ENCODE results near the gene CPEB3.
"Not testable (repeated sequence)": the region's sequence is repeated elsewhere in the genome, so short reads cannot be mapped to it uniquely, and the experiment has no call there.

Gene CPEB3

GRCh38 chr10:92142512-92142911 is 148.4 kb downstream of the CPEB3 start:
- DNase-seq (ENCODE audit: low spot score), result no peak

GRCh38 chr10:92141147-92141546 is 149.7 kb downstream of the CPEB3 start:
- not testable (repeated sequence) for DNase-seq (ENCODE audit: low spot score)

DNA sequence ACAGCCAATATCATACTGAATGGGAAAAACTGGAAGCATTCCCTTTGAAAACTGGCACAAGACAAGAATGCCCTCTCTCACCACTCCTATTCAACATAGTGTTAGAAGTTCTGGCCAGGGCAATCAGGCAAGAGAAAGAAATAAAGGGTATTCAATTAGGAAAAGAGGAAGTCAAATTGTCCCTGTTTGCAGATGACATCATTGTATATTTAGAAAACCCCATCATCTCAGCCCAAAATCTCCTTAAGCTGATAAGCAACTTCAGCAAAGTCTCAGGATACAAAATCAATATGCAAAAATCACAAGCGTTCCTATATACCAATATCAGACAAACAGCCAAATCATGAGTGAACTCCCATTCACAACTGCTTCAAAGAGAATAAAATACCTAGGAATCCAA is 156.8 kb downstream of the CPEB3 start:
- not testable (repeated sequence) for DNase-seq (ENCODE audit: low spot score)

- no peak for DNase-seq (ENCODE audit: low spot score)
Observed at GRCh38 chr10:92131275-92131820, 159.5 kb downstream of the CPEB3 start.

GRCh38 chr10:92130622-92131274 is 160.1 kb downstream of the CPEB3 start:
- no peak for DNase-seq (ENCODE audit: low spot score)

DNA sequence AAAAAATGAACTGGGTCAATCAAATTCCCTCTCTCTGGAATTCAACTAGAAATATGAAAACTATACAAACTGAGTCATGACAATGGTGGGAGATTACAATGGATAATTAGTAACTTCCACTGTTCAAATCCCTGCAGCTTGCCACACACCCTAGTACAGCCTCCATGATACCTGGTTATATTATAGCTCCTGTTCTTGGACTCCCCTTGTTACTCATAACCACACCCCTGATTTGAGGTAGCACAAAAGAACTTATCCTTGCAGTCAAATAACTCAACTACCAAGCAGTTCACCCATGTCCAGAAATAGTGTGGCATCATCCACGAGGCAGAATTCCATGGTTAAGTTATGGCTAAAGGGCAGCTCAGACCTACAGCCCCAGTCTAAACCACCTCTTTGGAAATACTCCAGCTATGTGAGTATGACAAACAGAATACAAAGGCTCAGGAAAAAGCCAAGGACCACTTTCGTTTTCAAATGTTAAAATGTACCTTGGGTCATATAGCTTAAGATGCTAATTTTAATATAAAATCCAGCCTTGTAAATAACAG is 164.7 kb downstream of the CPEB3 start:
- no peak for DNase-seq (ENCODE audit: low spot score)

DNA sequence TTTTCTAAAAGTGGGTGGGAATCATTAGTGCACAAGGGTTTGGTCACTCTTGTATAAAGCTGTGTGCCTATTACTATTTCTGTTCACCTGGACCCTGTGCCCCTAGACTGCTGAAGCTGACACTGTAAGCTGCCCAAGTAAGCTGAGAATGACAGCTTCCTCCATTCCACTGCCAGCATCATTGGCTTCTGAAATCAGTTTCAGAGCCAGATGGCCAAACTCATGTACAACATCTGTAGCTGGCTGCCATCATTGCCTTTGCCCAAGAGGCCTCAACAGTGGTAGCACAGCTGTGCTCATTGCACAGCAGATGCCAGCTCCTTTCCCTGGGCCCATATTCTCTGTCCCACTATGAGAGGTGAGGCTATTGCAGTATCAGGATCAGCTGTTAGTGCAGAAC is 165.7 kb downstream of the CPEB3 start:
- DNase-seq (ENCODE audit: low spot score), result no peak

DNA sequence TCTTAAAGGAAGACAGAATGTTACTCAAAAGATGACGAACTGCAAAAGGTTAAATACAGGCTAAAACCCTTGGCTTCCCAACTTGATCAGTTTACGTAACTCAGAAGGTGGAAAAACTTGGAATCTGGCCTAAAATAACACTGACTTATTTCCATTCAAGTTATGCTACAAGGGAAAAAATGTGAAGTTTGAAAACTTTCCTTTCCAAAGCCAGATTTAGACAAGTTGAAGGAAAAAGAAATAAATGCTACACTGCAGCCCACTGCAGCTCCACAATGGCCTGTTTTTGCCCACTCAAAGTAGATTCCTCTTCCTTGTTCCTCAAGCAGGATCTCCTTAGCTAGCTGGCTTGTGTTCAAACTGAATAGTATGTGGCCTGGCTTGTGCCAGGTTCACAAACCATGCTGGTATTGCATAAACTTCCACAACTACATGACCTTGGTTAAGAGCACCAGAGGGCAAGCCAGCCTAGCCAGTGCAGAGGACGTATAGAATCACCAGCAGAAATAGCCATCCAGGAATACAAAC is 166.2 kb downstream of the CPEB3 start:
- DNase-seq (ENCODE audit: low spot score), result no peak

- no peak for DNase-seq (ENCODE audit: low spot score)
Observed at GRCh38 chr10:92124020-92124419, 166.9 kb downstream of the CPEB3 start.

GRCh38 chr10:92122941-92123450 is 167.9 kb downstream of the CPEB3 start:
- no peak for DNase-seq (ENCODE audit: low spot score)

DNA sequence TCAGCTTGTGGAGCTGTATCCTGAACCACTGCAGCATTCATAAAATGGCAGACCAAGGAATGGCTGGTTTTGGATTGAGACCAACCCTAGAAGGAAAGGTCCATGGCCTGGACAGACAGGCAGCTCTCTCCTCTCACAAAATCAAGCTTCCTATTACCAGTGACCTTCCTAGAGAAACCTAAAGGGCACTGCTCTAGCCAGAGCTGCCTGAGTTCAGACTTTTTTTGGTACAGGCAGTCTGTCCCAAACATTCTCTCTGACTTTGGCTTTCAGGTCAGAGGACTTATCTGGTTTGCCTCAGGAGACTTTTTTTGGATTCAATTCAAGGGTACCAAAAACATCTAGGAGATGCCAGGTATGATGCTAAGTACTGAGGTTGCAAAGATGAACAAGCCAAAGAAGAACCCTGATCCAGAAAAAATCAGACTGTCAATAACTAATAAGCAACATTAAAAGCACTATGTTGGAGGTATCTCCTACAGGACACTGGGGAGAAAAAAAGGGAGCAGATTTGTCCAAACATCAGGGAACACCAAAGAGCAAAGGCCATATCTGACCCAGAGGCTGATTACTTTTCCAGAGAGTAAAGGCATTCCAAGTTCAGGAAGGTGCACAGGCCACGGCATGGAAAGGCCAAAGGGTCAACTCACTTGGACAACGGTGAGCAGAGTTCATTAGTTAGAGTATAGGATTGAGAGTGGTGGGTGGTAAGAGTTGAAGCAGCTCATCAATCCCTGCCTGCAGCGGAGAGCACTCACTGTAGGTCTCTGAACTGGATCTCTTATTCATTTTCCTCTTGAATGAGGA is 169.0 kb downstream of the CPEB3 start:
- no peak for DNase-seq (ENCODE audit: low spot score)

DNA sequence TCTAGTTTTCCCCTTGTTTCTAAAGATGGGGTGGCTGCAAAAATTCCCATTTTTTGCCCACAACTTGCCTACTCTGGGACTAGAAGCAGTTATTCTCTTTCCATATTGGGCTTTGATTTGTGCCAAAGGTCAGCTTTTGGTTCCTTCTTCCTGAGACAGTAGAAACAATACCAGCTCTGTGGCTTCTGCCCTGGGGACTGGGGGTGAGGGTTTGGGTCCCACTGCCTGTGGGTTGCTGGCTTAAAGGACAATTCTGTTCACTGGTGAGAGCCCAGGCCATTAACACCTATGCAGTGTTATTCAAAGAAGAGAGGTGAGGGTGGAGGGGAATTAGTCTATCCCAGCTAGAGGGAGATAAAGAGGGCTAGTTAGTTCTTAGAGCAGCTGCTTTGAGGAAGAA is 171.5 kb downstream of the CPEB3 start:
- no peak for DNase-seq (ENCODE audit: low spot score)

- not testable (repeated sequence) for DNase-seq (ENCODE audit: low spot score)
Observed at GRCh38 chr10:92114917-92115316, 176.0 kb downstream of the CPEB3 start.

DNA sequence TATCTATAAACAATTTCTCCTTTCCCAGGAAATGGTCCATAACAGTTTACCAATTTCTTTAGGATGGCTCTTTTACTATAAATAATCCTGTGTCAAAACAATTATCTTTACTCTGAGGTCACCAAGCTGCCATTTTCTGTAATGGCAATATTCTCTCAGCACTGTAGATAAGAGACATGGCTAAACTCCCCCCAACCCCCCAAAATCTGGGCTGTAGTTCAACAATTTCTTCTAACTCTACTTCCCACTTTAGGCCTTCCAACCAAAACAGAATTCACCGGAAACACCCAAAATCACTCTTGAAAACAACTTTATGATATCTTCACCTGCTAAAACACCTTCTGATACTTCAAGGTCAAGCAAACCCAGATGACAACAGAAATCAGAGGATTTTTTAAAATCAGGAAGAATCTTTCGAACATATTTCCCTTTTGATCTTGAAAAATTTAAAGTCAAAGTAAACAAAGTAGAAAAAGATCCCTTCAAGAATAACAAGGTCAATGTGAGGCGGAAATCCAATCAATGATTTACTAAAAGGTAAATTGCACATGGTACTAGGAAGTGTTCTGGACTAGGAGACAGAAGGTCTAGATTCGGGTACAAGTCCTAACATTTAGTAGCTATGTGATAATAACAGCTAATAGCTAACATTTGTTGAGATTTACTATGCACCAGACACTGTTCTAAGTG is 176.8 kb downstream of the CPEB3 start:
- DNase-seq (ENCODE audit: low spot score), result no peak

GRCh38 chr10:92112462-92112861 is 178.4 kb downstream of the CPEB3 start:
- DNase-seq (ENCODE audit: low spot score), result no peak

- DNase-seq (ENCODE audit: low spot score), result no peak
Observed at GRCh38 chr10:92111336-92111939, 179.4 kb downstream of the CPEB3 start.

- DNase-seq (ENCODE audit: low spot score), result peak; percentile 68
Observed at GRCh38 chr10:92110039-92110794, 180.7 kb downstream of the CPEB3 start.

DNA sequence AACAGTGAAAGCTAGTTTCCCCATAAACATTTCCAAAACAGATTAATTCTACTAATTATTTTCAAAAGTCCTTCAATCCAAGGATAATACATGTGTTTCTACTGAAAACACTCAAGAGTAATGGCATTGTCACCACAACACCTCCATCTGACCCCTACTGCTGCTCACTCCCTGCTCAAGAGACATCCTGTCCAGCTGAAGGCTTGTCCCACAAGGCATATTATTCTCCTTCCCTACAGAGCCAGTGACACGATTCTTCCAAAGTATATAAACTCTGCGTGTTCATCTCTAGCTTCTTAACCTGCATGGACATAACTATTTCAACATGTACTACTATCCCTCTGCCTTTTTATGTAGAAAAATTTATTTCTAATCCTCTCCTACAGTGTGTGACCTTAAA is 182.1 kb downstream of the CPEB3 start:
- DNase-seq (ENCODE audit: low spot score), result no peak

DNA sequence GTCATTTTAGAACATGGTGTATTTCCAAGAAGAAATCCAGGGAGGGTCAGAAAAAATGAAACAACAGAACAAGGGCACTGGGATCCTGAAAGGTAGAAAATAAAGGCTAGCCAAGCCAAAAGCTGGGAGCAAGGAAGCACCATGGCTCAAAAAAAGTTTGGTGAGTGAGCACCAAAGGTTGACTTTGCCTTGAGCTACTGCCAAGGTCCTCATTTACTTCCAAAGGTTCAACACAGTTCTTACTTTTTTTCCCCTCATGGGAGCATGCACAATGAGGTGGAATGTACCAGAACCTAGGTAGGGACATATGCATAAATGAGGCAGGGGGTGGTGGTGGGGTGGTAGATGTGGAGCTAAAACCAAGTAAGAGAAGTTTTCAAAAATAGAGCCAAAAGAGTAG is 182.8 kb downstream of the CPEB3 start:
- no peak for DNase-seq (ENCODE audit: low spot score)

DNA sequence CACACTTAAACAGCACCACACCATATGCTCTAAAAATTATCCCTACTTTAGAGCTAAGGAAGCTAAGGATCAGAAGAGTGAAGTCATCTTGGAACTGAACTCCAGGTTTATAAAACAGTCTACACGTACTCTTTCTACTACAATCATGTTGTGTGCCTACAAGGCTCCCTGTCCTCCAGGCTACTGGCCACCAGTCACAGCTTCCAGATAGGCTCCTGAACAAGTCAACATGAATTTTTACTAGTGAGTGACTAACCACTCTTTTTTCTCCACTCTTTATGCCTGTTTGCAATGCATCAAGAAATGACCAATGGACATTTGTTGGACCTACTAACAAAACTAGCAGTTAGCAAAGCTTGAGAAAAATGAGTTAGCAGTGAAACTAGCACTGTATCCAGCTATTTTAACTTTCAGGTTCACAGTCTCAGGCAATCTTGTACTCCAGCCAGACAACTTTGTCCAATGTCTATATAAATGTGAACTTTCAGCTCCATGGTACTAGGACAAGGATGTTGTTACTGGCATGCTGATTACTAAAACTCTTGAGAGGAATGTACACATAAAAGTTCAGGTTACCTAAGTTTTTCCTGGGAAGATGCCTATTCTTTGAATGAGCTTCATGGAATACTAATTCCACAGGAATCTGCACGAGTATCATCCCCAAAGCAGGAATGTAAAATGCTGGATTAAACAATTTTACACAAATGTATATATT is 187.3 kb downstream of the CPEB3 start:
- DNase-seq (ENCODE audit: low spot score), result no peak

All from AG08396 (cell line).